NCI-H69 (cell line): Measurements from ENCODE around the gene ZNF682.
"Not testable (repeated sequence)": the region's sequence is repeated elsewhere in the genome, so short reads cannot be mapped to it uniquely, and the experiment has no call there.

ENCODE experiments used
- DNase-seq: peaks from one replicate; lab custom pipeline; 2025; lab: John Stamatoyannopoulos, UW

The ZNF682 gene

DNA sequence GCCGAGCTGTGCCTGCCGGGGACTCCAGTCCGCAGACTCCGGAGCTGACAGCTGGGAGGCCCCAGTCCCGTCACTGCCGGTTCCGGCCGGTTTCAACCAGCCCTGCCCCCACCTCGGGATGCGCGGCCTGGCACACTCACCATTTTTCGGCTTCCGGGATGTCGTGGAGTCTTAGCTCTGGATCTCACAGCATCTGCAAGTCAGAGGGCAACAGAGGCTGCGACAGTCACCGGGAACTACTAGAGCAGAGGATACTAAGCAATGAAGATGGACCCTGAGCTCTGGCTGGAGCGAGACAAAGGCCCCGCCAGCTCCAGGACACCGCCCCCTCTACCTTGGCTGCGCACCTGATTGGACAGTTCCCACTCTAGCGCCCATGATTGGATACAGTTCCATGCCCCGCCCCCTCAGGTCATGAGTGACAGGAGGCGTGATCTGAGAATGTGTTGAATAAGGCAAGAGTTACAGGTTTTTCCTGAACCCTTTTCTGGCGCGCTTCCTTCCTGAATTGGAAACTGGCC is at the start of gene ZNF682:
Gene ZNF682, minus strand, starts transcription at position 303 of the 521 bp plus-strand sequence. Its CDS starts 160 bp downstream, at position 143.
- DNase-seq, result peak; percentile 99

DNA sequence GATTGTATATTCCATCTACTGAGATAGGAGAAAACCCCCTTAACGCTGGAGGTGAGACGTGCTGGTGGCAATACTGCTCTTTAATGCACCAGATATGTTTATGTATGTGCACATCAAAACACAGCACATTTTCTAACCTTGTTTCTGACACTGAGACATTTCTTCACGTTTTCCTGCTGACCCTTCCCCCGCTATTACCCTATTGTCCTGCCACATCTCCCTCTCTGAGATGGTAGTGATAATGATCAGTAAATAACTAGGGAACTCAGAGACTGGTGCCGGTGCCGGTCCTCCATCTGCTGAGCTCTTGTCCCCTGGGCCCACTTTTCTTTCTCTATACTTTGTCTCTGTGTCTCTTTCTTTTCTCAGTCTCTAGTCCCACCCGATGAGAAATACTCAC is 43.6 kb upstream of the ZNF682 start:
- DNase-seq, result peak; percentile 35

GRCh38 chr19:20082232-20082833 is 43.0 kb upstream of the ZNF682 start:
- DNase-seq, result peak; percentile 42

- DNase-seq, result no peak
Measured at GRCh38 chr19:20080656-20081055, 41.4 kb upstream of the ZNF682 start.

GRCh38 chr19:20079476-20079875 is 40.2 kb upstream of the ZNF682 start:
- DNase-seq, result no peak

GRCh38 chr19:20078581-20079031 is 39.3 kb upstream of the ZNF682 start:
- peak; percentile 49 for DNase-seq

DNA sequence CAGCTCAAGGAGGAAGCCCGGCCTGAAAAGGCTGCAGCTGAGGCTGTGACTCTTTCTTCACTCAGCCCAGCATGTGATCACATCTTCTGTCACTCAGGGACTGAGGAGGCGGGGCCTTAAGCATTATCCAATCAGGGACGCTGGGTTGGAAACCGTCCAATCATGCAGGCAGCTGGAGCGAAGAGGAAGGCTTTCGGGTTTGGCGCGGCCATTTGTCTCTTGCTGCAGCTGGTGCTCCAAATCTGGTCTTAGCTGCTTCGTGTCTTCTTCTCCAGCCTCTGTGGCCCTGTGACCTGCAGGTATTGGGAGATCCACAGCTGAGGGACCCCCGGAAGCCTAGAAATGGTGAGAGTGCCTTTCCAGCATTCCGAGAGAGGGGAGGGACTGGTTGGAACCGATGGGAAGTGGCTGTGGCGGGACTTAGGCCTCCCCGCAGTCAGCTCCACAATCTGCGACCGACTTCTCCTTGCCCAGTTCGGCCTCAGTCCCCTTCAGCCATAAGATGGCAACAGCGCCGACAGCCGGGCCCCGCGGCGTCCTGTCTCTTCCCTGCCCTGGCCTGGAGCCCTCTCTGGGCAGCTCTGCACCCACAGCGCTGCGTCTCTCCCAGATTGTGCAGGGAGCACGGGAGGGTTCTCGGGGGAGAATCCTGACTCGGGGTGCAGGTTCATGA is 38.6 kb upstream of the ZNF682 start, which contains the start of gene ZNF90:
Gene ZNF90, plus strand, starts transcription at position 210 of the 673 bp plus-strand sequence. Its CDS starts 133 bp downstream, at position 343.
- DNase-seq, result peak; percentile 96

DNA sequence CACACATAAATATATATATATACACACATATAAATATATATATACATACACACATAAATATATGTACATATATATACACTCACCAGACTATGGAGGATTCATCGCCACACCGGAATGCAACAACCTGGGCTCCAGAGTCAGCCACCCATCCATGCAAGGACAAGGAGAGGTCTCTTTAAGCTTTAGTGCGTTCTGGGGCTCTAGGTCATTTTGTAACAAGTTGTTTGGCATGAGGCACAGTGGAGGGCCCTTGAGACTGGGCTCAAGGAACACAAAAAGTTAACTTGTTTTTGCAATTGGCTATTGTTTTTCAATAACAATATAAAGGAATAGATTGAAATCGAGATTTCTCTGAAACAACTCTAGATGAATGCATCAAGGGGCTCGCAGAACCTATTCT is 33.6 kb upstream of the ZNF682 start:
- DNase-seq, result no peak

GRCh38 chr19:20070691-20071090 is 31.4 kb upstream of the ZNF682 start:
- no peak for DNase-seq

DNA sequence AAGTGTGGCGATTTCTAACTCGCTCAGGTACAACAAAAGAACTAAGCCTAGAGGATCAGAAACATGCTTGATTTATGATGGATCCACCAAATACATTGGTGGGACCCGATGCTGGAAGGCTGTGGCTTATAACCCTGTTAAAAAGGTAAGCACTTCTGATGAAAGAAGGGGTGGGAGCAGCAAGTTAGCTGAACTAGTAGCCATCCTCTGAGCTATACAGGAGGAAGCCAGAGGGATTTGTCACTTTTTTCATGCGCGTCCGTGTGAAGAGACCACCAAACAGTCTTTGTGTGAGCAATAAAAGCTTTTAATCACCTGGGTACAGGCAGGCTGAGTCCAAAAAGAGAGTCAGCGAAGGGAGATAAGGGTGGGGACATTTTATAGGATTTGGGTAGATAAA is 29.3 kb upstream of the ZNF682 start:
- DNase-seq, result not testable (repeated sequence)

DNA sequence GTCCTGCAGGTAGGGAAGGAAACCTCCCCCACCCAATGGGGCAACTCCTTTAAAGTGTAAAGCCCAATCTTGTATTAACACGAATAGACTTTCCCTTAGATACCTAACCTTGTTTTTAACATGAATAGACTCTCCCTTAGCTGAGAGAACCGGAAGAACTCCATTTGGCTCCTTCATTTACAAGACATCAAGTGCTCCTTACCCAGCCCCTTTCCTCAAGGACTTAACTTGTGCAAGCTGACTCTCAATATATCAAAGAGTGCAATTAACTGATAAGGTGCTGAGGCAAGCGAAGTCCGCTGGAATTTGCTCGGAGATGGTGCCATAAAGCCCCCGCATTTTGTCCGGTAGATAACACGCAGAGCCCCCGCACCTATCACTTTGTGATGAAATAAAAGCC is 28.6 kb upstream of the ZNF682 start:
- no peak for DNase-seq

DNA sequence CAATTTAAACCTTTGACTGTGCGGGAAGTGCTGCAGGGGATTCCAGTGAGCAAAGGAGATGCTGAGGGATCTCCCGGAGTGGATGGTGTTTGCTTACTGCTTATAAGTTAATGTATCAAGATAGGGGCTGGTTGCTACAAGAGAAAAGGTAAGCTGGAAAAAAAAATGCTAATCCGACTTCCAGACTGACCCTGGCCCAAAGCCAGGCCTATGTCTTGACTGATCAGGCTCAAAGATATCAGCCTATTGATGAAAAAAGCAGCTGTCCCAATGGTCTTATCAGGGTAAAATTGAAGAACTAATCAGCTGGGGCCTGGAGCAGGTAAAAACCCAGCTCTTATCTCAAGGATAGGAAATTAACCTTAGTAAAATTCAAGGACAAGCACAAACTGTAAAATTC is 27.6 kb upstream of the ZNF682 start:
- DNase-seq, result no peak

DNA sequence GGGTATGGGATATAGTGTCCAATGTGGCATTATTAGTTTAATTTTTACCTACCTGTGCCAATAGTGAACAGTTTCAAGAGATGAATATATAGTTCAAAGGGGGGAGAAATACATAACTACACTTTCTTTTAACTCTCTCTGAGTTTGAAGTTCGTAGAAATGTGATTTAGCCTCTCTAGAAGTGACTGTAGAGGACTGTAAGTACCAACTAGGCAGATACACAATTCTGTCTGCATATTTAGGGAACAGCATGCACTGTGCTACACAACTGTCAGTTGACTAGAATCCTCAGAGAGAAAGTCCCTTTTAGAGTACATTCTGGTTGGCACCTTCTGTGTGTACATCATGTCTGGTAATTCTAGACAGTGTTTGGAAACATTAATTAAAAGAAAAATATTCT is 21.0 kb upstream of the ZNF682 start:
- no peak for DNase-seq

GRCh38 chr19:20058738-20059137 is 19.4 kb upstream of the ZNF682 start:
- not testable (repeated sequence) for DNase-seq

- DNase-seq, result peak; percentile 99
Measured at GRCh38 chr19:20051841-20052768, 12.8 kb upstream of the ZNF682 start.

DNA sequence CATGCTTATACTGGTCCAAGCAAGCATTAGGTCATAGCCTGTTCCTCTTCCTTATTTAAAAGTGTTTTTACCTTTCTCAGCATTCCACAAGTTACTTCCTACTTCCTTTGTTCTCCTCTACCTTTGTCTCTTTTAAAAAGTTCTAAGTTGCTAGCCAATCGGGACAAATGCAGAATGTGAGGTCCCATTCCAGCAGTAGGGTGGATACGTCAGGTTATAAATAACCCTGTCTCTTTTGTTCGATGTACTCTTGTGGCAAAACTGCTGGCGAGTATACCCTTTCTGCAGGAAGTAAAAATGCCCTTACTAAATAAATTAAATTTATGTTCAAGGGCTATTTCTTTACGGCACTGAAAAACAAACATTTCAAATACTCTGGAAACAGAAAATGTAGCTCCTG is 6.4 kb upstream of the ZNF682 start:
- DNase-seq, result not testable (repeated sequence)

DNA sequence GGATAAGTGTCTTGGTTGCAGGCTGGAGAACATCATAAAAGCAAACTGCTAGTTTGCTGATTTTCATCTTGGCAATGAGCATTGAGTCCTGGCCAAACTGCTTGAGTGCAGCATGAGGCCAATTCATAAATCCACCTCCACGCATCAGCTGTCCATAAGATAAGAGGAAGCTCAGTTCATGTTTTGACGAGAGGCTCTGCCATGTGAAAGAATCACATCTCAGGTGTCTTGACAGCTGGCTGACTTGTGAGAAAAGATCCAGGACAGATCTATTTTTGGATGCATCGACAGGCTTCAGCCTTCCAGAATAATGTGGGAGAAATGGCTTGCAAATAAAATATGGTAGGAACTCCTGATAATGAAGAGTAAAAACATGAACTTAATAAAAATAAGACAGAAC is 5.4 kb upstream of the ZNF682 start:
- DNase-seq, result no peak

- no peak for DNase-seq
Measured at GRCh38 chr19:20038358-20039202, 725 bp downstream of the ZNF682 start.

DNA sequence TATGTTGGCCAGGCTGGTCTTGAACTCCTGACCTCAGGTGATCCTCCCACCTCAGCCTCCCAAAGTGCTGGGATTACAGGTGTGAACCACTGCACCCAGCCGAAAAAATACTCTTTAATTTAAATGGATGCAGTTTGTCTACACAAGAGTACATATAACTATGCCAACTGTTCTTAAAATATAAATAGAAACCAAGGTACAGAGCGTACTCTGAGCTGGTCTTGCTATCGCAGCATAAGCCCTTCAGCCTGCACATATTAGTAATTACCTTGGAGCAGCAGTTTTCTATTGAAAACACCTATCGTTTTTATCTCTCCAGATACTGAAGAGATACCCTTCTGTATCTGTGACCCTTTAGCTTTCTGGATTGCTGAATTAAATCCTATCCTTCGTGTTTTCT is 3.4 kb downstream of the ZNF682 start:
- no peak for DNase-seq

DNA sequence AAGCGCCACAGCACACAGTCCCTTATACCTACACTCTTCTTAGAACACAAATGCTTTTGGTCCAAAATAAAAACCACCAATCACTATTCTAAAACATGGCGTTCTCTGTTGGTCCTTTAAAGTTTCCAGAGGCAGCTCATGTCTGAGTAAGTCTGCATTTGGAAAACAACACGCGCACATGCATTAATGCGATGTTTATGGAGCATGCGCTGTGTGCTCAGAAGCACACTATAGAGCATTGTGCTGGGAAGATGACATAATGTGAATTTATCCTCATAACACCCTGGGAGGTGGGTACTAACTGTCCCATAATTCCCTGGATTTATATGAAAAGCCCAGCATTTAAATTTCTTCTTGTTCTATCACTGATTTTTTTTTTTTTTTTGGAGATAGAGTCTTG is 10.7 kb downstream of the ZNF682 start:
- no peak for DNase-seq

DNA sequence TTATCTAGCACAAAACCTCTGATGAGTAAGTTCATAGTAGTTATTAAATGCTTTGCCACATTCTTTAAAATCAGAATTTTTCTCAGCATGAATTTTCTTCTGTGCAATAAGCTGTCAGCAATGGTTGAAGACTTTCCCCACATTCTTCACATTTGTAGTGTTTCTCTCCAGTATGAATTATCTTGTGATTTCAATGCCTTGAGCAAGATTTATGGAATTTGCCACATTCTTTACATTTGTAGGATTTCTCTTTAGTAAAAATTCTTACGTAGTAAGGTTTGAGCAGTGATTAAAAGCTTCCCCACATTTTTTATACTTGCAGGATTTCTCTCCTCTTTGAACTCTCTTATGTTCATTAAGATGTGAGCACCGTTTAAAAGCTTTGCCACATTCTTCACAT is 33.6 kb downstream of the ZNF682 start:
- no peak for DNase-seq
